GM18951 (cell line): Measurements from ENCODE around the gene UCP3.

ENCODE experiments used
- POLR2A ChIP-seq: IDR thresholded peaks from 4 replicates; pipeline ENCODE4 v1.6.1; 2011; ENCODE audit warnings: mild to moderate bottlenecking; ENCODE audit not compliant: insufficient read length, insufficient read depth; ENCODE audit errors: extremely low read depth
- in situ Hi-C: fragments of 300-500 bp; cut with MboI; formaldehyde crosslinking; loops from one replicate; pipeline ENCODE4 v1.12.0; 2022; ENCODE audit warnings: low sequenced_read_pairs, mixed read lengths, inconsistent platforms; ENCODE audit not compliant: unreplicated experiment

Gene UCP3

GRCh38 chr11:74008373-74009229 is at the start of gene UCP3:
Gene UCP3 (minus strand): TSS chr11:74009085. CDS start chr11:74007042, 2,043 bp downstream.
- in situ Hi-C loops: no loop called here
- TF ChIP-seq POLR2A: no peak

GRCh38 chr11:74057249-74058151 is 48.6 kb upstream of the UCP3 start:
- in situ Hi-C loops: no loop called here
- no peak for TF ChIP-seq POLR2A

- in situ Hi-C loops: no loop called here
- TF ChIP-seq POLR2A: no peak
These were observed 47.1 kb upstream of the UCP3 start for GRCh38 chr11:74055938-74056337.

- in situ Hi-C loops: no loop called here
These were observed 41.6 kb upstream of the UCP3 start for GRCh38 chr11:74050465-74050864.

GRCh38 chr11:74048993-74049392 is 40.1 kb upstream of the UCP3 start:
- no peak for TF ChIP-seq POLR2A

More at GRCh38 chr11:74050465-74050864, 41.6 kb upstream of the UCP3 start:
- TF ChIP-seq POLR2A: no peak

GRCh38 chr11:74044538-74044937 is 35.7 kb upstream of the UCP3 start:
- in situ Hi-C loops: no loop called here
- TF ChIP-seq POLR2A: no peak

More at GRCh38 chr11:74048993-74049392, 40.1 kb upstream of the UCP3 start:
- in situ Hi-C loops: no loop called here

- in situ Hi-C loops: no loop called here
- no peak for TF ChIP-seq POLR2A
These were observed 34.6 kb upstream of the UCP3 start for GRCh38 chr11:74043450-74043849.

- no peak for TF ChIP-seq POLR2A
- in situ Hi-C loops: no loop called here
These were observed 28.4 kb upstream of the UCP3 start for GRCh38 chr11:74037309-74037708.

GRCh38 chr11:74035264-74035663 is 26.4 kb upstream of the UCP3 start:
- no peak for TF ChIP-seq POLR2A
- in situ Hi-C loops: no loop called here

GRCh38 chr11:74033046-74033445 is 24.2 kb upstream of the UCP3 start:
- no peak for TF ChIP-seq POLR2A
- in situ Hi-C loops: no loop called here

- TF ChIP-seq POLR2A: no peak
- in situ Hi-C loops: no loop called here
These were observed 22.1 kb upstream of the UCP3 start for GRCh38 chr11:74030723-74031676.

- no peak for TF ChIP-seq POLR2A
- in situ Hi-C loops: no loop called here
These were observed 16.7 kb upstream of the UCP3 start for GRCh38 chr11:74025467-74026166.
